WTC11 (cell line): ENCODE measurements around the gene NBEA. TPM values are rescaled to one million over a fixed set of nuclear protein-coding genes. Genes with fewer than 3 reads are reported as not detected.

ENCODE experiments used
- ATAC-seq: fragments of 200-7000 bp; cut with Tn5 transposase; 2 replicates; pipeline ENCODE4 v1.10.0; 2021; ENCODE audit warnings: mild to moderate bottlenecking, moderate library complexity
- CTCF ChIA-PET: fragments of 300-600 bp; sonication (Branson Sonifier 250); formaldehyde crosslinking; loops from one replicate; lab custom pipeline; 2021; ENCODE audit warnings: antibody characterized with exemption; lab: Charles Lee
- POLR2A ChIA-PET: fragments of 350-600 bp; sonication (Branson Sonifier 250); formaldehyde crosslinking; loops from one replicate; lab custom pipeline; 2021; ENCODE audit warnings: antibody characterized with exemption; lab: Charles Lee
- DNase-seq: peaks from one replicate; pipeline ENCODE4 v3.0.0; 2021; ENCODE audit warnings: low spot score
- H3K27ac Mint-ChIP-seq: 2 replicates; pipeline ENCODE4 v1.8.0; 2021; ENCODE audit warnings: mixed read lengths
- H3K27me3 Mint-ChIP-seq: 2 replicates; pipeline ENCODE4 v1.8.0; 2021; ENCODE audit warnings: low read depth, mild to moderate bottlenecking, moderate library complexity, mixed read lengths
- H3K36me3 Mint-ChIP-seq: 2 replicates; pipeline ENCODE4 v1.8.0; 2021; ENCODE audit warnings: mixed read lengths
- H3K4me1 Mint-ChIP-seq: 2 replicates; pipeline ENCODE4 v1.8.0; 2022; ENCODE audit warnings: mixed read lengths
- H3K4me3 Mint-ChIP-seq: 2 replicates; pipeline ENCODE4 v1.8.0; 2021; ENCODE audit warnings: mild to moderate bottlenecking, moderate library complexity, mixed read lengths
- H3K9me3 Mint-ChIP-seq: 2 replicates; pipeline ENCODE4 v1.8.0; 2021; ENCODE audit warnings: mixed read lengths
- CREB1 ChIP-seq: sonication (generic); formaldehyde crosslinking; IDR thresholded peaks from 2 replicates; pipeline ENCODE4 v1.8.0; 2023; ENCODE audit warnings: mild to moderate bottlenecking, missing genetic modification reagents
- CREM ChIP-seq: sonication (generic); formaldehyde crosslinking; IDR thresholded peaks from 2 replicates; pipeline ENCODE4 v1.8.1; 2022; ENCODE audit warnings: mild to moderate bottlenecking, missing genetic modification reagents, moderate library complexity
- ELF4 ChIP-seq: sonication (generic); formaldehyde crosslinking; IDR thresholded peaks from 2 replicates; pipeline ENCODE4 v1.8.1; 2022; ENCODE audit warnings: low read depth, mild to moderate bottlenecking, moderate library complexity, missing genetic modification reagents
- FOXK1 ChIP-seq: sonication (generic); formaldehyde crosslinking; IDR thresholded peaks from 2 replicates; pipeline ENCODE4 v1.8.0; 2022; ENCODE audit warnings: mild to moderate bottlenecking, moderate library complexity, missing genetic modification reagents
- FOXP1 ChIP-seq: sonication (generic); formaldehyde crosslinking; IDR thresholded peaks from 2 replicates; pipeline ENCODE4 v1.8.0; 2022; ENCODE audit warnings: missing genetic modification reagents, mild to moderate bottlenecking, moderate library complexity, borderline replicate concordance
- GTF2I ChIP-seq: fragments of 250-450 bp; sonication (Bioruptor Pico); conservative IDR thresholded peaks from 2 replicates; pipeline ENCODE4 v1.4.0; 2021; ENCODE audit warnings: mild to moderate bottlenecking
- IRF2 ChIP-seq: sonication (generic); formaldehyde crosslinking; IDR thresholded peaks from 2 replicates; pipeline ENCODE4 v1.8.0; 2022; ENCODE audit warnings: low read depth, missing genetic modification reagents, borderline replicate concordance
- NR3C1 ChIP-seq: sonication (generic); formaldehyde crosslinking; conservative IDR thresholded peaks from 2 replicates; pipeline ENCODE4 v1.8.1; 2023; ENCODE audit warnings: low read depth, mild to moderate bottlenecking, missing genetic modification reagents
- OVOL2 ChIP-seq: fragments of 250-450 bp; sonication (Bioruptor Pico); IDR thresholded peaks from 2 replicates; pipeline ENCODE4 v1.9.0; 2021; ENCODE audit warnings: mild to moderate bottlenecking, borderline replicate concordance
- RELA ChIP-seq: sonication (generic); formaldehyde crosslinking; IDR thresholded peaks from 2 replicates; pipeline ENCODE4 v1.8.1; 2022; ENCODE audit warnings: missing genetic modification reagents, mild to moderate bottlenecking, borderline replicate concordance
- TCF7 ChIP-seq: sonication (generic); formaldehyde crosslinking; IDR thresholded peaks from 2 replicates; pipeline ENCODE4 v1.8.0; 2022; ENCODE audit warnings: mild to moderate bottlenecking, low read depth, missing genetic modification reagents, moderate library complexity
- ZNF396 ChIP-seq: fragments of 250-450 bp; sonication (Bioruptor Pico); IDR thresholded peaks from 2 replicates; pipeline ENCODE4 v1.8.0; 2021; ENCODE audit warnings: mild to moderate bottlenecking, moderate library complexity, borderline replicate concordance
- ZNF671 ChIP-seq: fragments of 250-450 bp; sonication (Bioruptor Pico); IDR thresholded peaks from 2 replicates; pipeline ENCODE4 v1.8.0; 2021; ENCODE audit warnings: mild to moderate bottlenecking
- total RNA-seq: library from RNA; stranded (reverse); gene quantifications from 3 replicates; pipeline ENCODE4 v1.2.3, GENCODE V29; 2021
- TF ChIP-seq, protein P1 (sequence below): sonication (generic); formaldehyde crosslinking; IDR thresholded peaks from 2 replicates; pipeline ENCODE4 v1.8.0; 2023; ENCODE audit warnings: missing genetic modification reagents, mild to moderate bottlenecking, borderline replicate concordance
- TF ChIP-seq, protein P2 (sequence below): fragments of 200-600 bp; IDR thresholded peaks from 2 replicates; pipeline ENCODE4 v1.8.0; 2022; ENCODE audit warnings: antibody characterized with exemption
- TF ChIP-seq, protein P3 (sequence below): fragments of 250-450 bp; sonication (Bioruptor Pico); IDR thresholded peaks from 2 replicates; pipeline ENCODE4 v2.1.2; 2022; ENCODE audit warnings: mild to moderate bottlenecking, moderate library complexity
- TF ChIP-seq, protein P4 (sequence below): fragments of 250-450 bp; sonication (Bioruptor Pico); IDR thresholded peaks from 2 replicates; pipeline ENCODE4 v1.9.0; 2021; ENCODE audit warnings: mild to moderate bottlenecking, borderline replicate concordance
- TF ChIP-seq, protein P5 (sequence below): sonication (generic); formaldehyde crosslinking; IDR thresholded peaks from 2 replicates; pipeline ENCODE4 v1.8.0; 2022; ENCODE audit warnings: missing genetic modification reagents

NBEA gene
- total RNA-seq, 1 experiment from 2014 or later, result 20.9 TPM

DNA sequence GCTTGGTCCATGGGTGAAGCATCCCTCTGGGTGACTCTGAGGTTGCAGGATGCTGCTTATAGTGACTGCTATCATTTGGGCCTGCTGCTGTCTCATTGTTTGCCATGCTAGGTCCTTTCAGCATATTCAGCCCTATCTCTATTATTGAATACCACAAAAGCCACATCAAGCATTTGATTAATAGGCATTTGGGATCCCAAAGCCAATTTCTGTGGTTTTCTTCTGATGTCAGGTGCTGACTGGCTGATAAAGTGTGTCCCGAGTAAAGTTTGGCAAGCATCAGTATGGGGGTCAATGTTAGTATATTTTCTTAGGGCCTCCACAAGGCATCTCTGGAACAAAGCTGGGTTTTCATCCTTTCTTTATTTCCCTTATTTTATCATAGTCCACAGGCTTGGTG is 204.6 kb downstream of the NBEA start (continued):
- TF ChIP-seq, protein P1, sequence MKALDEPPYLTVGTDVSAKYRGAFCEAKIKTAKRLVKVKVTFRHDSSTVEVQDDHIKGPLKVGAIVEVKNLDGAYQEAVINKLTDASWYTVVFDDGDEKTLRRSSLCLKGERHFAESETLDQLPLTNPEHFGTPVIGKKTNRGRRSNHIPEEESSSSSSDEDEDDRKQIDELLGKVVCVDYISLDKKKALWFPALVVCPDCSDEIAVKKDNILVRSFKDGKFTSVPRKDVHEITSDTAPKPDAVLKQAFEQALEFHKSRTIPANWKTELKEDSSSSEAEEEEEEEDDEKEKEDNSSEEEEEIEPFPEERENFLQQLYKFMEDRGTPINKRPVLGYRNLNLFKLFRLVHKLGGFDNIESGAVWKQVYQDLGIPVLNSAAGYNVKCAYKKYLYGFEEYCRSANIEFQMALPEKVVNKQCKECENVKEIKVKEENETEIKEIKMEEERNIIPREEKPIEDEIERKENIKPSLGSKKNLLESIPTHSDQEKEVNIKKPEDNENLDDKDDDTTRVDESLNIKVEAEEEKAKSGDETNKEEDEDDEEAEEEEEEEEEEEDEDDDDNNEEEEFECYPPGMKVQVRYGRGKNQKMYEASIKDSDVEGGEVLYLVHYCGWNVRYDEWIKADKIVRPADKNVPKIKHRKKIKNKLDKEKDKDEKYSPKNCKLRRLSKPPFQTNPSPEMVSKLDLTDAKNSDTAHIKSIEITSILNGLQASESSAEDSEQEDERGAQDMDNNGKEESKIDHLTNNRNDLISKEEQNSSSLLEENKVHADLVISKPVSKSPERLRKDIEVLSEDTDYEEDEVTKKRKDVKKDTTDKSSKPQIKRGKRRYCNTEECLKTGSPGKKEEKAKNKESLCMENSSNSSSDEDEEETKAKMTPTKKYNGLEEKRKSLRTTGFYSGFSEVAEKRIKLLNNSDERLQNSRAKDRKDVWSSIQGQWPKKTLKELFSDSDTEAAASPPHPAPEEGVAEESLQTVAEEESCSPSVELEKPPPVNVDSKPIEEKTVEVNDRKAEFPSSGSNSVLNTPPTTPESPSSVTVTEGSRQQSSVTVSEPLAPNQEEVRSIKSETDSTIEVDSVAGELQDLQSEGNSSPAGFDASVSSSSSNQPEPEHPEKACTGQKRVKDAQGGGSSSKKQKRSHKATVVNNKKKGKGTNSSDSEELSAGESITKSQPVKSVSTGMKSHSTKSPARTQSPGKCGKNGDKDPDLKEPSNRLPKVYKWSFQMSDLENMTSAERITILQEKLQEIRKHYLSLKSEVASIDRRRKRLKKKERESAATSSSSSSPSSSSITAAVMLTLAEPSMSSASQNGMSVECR, result no peak

DNA sequence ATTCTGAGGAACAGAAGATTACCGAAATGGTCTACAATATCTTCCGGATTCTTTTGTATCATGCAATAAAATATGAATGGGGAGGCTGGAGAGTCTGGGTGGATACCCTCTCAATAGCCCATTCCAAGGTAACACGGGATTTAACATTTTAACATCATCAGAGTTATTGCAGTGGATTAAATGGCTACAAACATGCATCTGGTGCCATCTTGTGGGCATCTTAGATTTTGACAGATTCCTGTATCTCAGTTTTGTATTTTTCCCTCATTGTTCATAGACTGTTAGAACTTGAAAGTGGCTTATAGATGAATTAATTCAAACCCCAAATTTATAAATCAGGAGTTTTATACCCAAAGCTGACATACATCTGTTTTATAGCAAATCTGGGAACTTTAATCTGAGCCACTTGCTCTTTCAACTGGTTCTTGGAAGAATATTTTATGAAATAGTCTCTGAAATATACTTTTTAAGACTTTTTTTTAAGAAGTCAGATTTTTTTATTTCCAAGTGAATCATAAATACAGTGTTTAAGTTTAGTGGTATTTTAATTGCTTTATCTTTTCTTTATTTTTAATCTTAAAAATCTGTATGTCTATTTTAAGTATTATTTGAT is 215.2 kb downstream of the NBEA start:
- no peaks in the 10 kb centered on the region for H3K27me3 Mint-ChIP-seq
- H3K9me3 Mint-ChIP-seq, result no peaks in the 10 kb centered on the region
- TF ChIP-seq, protein P2, sequence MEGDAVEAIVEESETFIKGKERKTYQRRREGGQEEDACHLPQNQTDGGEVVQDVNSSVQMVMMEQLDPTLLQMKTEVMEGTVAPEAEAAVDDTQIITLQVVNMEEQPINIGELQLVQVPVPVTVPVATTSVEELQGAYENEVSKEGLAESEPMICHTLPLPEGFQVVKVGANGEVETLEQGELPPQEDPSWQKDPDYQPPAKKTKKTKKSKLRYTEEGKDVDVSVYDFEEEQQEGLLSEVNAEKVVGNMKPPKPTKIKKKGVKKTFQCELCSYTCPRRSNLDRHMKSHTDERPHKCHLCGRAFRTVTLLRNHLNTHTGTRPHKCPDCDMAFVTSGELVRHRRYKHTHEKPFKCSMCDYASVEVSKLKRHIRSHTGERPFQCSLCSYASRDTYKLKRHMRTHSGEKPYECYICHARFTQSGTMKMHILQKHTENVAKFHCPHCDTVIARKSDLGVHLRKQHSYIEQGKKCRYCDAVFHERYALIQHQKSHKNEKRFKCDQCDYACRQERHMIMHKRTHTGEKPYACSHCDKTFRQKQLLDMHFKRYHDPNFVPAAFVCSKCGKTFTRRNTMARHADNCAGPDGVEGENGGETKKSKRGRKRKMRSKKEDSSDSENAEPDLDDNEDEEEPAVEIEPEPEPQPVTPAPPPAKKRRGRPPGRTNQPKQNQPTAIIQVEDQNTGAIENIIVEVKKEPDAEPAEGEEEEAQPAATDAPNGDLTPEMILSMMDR, result peak; percentile 43; the same call in 1 of the 2 replicates
- TF ChIP-seq OVOL2, result no peak
- H3K4me3 Mint-ChIP-seq, result no peak overlapping the region
- CTCF ChIA-PET, result no interaction called here
- POLR2A ChIA-PET, result no interaction called here
- DNase-seq (peak; percentile 21), ATAC-seq (peak; percentile 44; the same call in 1 of the 2 replicates)
- H3K4me1 Mint-ChIP-seq, result peaks cover 19% of the 10 kb centered on the region
- H3K27ac Mint-ChIP-seq, result no peak overlapping the region
- peaks cover 5% of the 10 kb centered on the region for H3K36me3 Mint-ChIP-seq

DNA sequence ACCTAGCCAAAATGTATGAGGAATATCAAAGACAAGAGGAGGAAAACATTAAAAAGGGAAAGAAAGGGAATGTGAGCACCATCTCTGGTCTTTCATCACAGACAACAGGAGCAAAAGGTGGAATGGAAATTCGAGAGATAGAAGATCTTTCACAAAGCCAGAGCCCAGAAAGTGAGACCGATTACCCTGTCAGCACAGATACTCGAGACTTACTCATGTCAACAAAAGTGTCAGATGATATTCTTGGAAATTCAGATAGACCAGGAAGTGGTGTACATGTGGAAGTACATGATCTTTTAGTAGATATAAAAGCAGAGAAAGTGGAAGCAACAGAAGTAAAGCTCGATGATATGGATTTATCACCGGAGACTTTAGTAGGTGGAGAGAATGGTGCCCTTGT is 217.0 kb downstream of the NBEA start:
- CTCF ChIA-PET, result no interaction called here
- H3K27me3 Mint-ChIP-seq, result no peaks in the 10 kb centered on the region
- ATAC-seq, result no peak
- H3K36me3 Mint-ChIP-seq, result peaks cover 5% of the 10 kb centered on the region
- H3K9me3 Mint-ChIP-seq, result no peaks in the 10 kb centered on the region
- peaks cover 19% of the 10 kb centered on the region for H3K4me1 Mint-ChIP-seq
- POLR2A ChIA-PET, result no interaction called here
- no peak overlapping the region for H3K27ac Mint-ChIP-seq
- no peak for DNase-seq
- no peak overlapping the region for H3K4me3 Mint-ChIP-seq
- TF ChIP-seq CREM (CRISPR knock-in tag) (no peak), IRF2 (no peak), FOXK1 (CRISPR knock-in tag) (no peak), NR3C1 (CRISPR knock-in tag) (no peak), OVOL2 (no peak), CREB1 (CRISPR knock-in tag) (no peak), TCF7 (CRISPR knock-in tag) (no peak), FOXP1 (CRISPR knock-in tag) (no peak), RELA (CRISPR knock-in tag) (no peak), GTF2I (CRISPR knock-in tag) (no peak), ZNF396 (CRISPR knock-in tag) (no peak), ELF4 (CRISPR knock-in tag) (no peak), ZNF671 (CRISPR knock-in tag) (no peak)
- TF ChIP-seq, protein P3, sequence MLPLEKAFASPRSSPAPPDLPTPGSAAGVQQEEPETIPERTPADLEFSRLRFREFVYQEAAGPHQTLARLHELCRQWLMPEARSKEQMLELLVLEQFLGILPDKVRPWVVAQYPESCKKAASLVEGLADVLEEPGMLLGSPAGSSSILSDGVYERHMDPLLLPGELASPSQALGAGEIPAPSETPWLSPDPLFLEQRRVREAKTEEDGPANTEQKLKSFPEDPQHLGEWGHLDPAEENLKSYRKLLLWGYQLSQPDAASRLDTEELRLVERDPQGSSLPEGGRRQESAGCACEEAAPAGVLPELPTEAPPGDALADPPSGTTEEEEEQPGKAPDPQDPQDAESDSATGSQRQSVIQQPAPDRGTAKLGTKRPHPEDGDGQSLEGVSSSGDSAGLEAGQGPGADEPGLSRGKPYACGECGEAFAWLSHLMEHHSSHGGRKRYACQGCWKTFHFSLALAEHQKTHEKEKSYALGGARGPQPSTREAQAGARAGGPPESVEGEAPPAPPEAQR (CRISPR knock-in tag), result no peak
- TF ChIP-seq, protein P4, sequence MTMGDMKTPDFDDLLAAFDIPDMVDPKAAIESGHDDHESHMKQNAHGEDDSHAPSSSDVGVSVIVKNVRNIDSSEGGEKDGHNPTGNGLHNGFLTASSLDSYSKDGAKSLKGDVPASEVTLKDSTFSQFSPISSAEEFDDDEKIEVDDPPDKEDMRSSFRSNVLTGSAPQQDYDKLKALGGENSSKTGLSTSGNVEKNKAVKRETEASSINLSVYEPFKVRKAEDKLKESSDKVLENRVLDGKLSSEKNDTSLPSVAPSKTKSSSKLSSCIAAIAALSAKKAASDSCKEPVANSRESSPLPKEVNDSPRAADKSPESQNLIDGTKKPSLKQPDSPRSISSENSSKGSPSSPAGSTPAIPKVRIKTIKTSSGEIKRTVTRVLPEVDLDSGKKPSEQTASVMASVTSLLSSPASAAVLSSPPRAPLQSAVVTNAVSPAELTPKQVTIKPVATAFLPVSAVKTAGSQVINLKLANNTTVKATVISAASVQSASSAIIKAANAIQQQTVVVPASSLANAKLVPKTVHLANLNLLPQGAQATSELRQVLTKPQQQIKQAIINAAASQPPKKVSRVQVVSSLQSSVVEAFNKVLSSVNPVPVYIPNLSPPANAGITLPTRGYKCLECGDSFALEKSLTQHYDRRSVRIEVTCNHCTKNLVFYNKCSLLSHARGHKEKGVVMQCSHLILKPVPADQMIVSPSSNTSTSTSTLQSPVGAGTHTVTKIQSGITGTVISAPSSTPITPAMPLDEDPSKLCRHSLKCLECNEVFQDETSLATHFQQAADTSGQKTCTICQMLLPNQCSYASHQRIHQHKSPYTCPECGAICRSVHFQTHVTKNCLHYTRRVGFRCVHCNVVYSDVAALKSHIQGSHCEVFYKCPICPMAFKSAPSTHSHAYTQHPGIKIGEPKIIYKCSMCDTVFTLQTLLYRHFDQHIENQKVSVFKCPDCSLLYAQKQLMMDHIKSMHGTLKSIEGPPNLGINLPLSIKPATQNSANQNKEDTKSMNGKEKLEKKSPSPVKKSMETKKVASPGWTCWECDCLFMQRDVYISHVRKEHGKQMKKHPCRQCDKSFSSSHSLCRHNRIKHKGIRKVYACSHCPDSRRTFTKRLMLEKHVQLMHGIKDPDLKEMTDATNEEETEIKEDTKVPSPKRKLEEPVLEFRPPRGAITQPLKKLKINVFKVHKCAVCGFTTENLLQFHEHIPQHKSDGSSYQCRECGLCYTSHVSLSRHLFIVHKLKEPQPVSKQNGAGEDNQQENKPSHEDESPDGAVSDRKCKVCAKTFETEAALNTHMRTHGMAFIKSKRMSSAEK (CRISPR knock-in tag), result no peak
- TF ChIP-seq, protein P5, sequence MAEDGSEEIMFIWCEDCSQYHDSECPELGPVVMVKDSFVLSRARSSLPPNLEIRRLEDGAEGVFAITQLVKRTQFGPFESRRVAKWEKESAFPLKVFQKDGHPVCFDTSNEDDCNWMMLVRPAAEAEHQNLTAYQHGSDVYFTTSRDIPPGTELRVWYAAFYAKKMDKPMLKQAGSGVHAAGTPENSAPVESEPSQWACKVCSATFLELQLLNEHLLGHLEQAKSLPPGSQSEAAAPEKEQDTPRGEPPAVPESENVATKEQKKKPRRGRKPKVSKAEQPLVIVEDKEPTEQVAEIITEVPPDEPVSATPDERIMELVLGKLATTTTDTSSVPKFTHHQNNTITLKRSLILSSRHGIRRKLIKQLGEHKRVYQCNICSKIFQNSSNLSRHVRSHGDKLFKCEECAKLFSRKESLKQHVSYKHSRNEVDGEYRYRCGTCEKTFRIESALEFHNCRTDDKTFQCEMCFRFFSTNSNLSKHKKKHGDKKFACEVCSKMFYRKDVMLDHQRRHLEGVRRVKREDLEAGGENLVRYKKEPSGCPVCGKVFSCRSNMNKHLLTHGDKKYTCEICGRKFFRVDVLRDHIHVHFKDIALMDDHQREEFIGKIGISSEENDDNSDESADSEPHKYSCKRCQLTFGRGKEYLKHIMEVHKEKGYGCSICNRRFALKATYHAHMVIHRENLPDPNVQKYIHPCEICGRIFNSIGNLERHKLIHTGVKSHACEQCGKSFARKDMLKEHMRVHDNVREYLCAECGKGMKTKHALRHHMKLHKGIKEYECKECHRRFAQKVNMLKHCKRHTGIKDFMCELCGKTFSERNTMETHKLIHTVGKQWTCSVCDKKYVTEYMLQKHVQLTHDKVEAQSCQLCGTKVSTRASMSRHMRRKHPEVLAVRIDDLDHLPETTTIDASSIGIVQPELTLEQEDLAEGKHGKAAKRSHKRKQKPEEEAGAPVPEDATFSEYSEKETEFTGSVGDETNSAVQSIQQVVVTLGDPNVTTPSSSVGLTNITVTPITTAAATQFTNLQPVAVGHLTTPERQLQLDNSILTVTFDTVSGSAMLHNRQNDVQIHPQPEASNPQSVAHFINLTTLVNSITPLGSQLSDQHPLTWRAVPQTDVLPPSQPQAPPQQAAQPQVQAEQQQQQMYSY (CRISPR knock-in tag), result no peak
